Superior temporal gyrus (tissue), 1 donor: Measurements from ENCODE around the gene TMEM119.
A peak's percentile ranks its signal among the peaks of the same experiment; 100 is the strongest.
"Not testable (repeated sequence)": the region's sequence is repeated elsewhere in the genome, so short reads cannot be mapped to it uniquely, and the experiment has no call there.

Experiments used
- DNase-seq: peaks from one replicate; pipeline ENCODE4 v3.0.0-alpha.2; 2016; ENCODE audit errors: extremely low spot score

TMEM119 gene

GRCh38 chr12:108602976-108603704, 5.3 kb upstream of the TMEM119 start:
- no peak for DNase-seq

GRCh38 chr12:108602209-108602705, 4.4 kb upstream of the TMEM119 start:
- no peak for DNase-seq

GRCh38 chr12:108600702-108601007, 2.8 kb upstream of the TMEM119 start:
- no peak for DNase-seq

GRCh38 chr12:108599948-108600701, 2.2 kb upstream of the TMEM119 start:
- no peak for DNase-seq

GRCh38 chr12:108599541-108599940, 1.7 kb upstream of the TMEM119 start:
- DNase-seq: no peak

- no peak for DNase-seq
Observed at GRCh38 chr12:108598553-108599250, 818 bp upstream of the TMEM119 start.

- DNase-seq: no peak
Observed at GRCh38 chr12:108596854-108597558, 878 bp downstream of the TMEM119 start.

GRCh38 chr12:108595711-108596647, 1.9 kb downstream of the TMEM119 start:
- no peak for DNase-seq

- no peak for DNase-seq
Observed at GRCh38 chr12:108594960-108595710, 2.7 kb downstream of the TMEM119 start.

GRCh38 chr12:108594323-108594903, 3.5 kb downstream of the TMEM119 start:
- DNase-seq: no peak

- no peak for DNase-seq
Observed at GRCh38 chr12:108592033-108592909, 5.6 kb downstream of the TMEM119 start.

- DNase-seq: no peak
Observed at GRCh38 chr12:108591267-108591980, 6.5 kb downstream of the TMEM119 start.

GRCh38 chr12:108590463-108590862, 7.4 kb downstream of the TMEM119 start:
- not testable (repeated sequence) for DNase-seq

- no peak for DNase-seq
Observed at GRCh38 chr12:108589840-108590229, 8.0 kb downstream of the TMEM119 start.

GRCh38 chr12:108589028-108589839, 8.7 kb downstream of the TMEM119 start:
- DNase-seq: no peak

GRCh38 chr12:108587826-108588225, 10.1 kb downstream of the TMEM119 start:
- peak; percentile 68 for DNase-seq

GRCh38 chr12:108586306-108586705, 11.6 kb downstream of the TMEM119 start:
- DNase-seq: no peak
